GM12801 (cell line): Measurements from ENCODE around the gene CAMTA1.

Source experiments
- TF ChIP-seq, protein P1 (sequence below): IDR thresholded peaks from one replicate; pipeline ENCODE4 v1.5.1; 2011; ENCODE audit warnings: control low read depth; ENCODE audit not compliant: insufficient read length; ENCODE audit errors: extremely low read depth

Gene CAMTA1

DNA sequence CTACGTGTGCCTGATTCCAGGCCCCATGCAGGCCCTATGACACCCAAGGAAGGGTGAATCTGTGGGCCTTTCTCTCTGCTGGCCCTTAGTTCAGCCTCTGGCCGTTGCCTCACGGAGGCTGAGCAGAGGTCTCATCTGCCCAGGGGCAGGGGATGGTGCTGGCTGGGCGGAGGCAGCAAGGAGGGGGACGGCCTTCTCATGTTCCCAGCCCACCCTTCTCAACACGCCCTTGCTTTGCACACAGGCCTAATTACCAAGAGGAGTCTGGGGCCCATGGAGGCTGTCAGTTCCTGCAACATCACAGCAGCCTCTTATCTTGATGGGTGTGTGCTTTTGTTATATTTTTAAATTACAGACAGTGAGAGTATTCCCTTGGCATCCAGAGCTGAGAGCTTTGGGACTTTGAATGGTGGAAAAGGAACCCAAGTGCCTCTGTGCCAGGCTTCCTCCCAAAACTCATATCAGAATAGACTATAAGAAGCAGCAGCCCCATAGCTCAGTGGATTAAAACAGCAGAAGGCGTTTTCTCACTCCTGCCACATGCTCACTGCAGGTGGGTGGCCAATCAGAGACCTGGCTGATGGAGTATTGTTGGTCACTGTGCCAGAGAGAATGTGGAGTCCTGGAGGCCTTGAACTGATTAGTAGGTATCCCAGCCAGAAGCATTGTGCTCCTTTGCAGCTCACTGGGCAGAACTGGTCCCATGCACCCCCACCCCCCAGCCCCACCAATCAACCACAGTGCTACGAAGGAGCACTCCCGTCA is 164.9 kb downstream of the CAMTA1 start:
- TF ChIP-seq, protein P1, sequence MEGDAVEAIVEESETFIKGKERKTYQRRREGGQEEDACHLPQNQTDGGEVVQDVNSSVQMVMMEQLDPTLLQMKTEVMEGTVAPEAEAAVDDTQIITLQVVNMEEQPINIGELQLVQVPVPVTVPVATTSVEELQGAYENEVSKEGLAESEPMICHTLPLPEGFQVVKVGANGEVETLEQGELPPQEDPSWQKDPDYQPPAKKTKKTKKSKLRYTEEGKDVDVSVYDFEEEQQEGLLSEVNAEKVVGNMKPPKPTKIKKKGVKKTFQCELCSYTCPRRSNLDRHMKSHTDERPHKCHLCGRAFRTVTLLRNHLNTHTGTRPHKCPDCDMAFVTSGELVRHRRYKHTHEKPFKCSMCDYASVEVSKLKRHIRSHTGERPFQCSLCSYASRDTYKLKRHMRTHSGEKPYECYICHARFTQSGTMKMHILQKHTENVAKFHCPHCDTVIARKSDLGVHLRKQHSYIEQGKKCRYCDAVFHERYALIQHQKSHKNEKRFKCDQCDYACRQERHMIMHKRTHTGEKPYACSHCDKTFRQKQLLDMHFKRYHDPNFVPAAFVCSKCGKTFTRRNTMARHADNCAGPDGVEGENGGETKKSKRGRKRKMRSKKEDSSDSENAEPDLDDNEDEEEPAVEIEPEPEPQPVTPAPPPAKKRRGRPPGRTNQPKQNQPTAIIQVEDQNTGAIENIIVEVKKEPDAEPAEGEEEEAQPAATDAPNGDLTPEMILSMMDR, result no peak

DNA sequence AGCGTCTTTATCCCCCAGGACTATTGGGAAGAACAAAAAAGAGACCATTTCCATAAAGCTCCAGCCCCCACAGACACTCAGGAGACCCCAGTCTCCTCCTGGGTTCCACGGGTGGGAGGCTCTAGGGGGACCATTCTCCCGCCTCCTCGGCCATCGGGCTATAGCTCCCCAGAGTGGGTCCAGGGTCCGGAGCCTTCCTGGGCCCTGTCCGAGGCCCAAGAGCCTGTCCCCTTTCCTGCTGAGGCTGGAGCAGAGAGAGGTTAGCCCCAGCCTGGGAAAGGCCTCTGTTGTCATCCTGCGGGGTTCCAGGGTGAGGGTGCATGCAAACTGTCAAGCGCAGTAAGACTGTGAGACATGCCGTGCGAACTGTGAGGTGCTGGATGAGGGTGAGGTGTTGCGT is 166.3 kb downstream of the CAMTA1 start:
- TF ChIP-seq, protein P1, result no peak

DNA sequence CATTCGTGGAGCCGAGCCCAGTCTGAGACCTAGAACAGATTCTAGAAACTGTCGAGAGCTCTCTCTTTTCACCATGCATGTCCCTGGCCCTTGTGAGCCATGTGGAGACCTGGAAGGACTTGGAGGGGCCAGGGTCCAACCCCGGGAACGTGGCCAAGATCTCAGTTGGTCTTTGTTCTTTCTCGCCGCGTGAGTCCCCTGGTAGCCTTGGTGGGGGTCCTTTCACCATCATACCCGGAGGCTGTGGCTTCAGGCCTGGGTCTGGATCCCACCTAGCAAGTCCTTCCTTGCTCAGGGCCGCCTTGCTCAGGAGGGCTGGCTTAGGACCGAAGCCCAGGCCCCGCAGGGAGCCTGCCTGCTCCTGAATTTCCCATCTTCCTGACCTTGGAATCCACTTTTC is 168.0 kb downstream of the CAMTA1 start:
- TF ChIP-seq, protein P1, result no peak

DNA sequence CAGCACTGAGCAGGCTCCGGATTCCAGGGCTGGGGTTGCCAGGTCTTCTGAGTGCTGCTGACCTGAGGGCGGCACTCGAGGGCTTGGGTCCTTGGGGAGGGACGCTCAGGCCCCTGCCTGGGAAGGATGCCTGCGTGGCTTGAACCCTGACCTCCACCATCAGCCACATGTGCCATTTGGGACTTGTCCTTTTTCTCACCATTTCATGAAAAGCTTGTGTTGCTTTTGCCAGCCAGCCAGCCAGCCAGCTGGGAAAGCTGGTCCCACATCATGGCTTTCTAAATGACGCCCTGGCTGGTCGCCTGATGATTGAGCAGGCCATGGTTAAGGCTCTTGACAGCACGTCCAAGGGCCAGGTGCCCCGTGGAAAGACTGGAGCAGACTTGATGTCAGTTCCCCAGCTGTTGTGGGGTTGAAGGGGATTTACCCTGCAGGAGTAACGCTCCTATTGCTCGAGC is 168.7 kb downstream of the CAMTA1 start:
- TF ChIP-seq, protein P1, result no peak

DNA sequence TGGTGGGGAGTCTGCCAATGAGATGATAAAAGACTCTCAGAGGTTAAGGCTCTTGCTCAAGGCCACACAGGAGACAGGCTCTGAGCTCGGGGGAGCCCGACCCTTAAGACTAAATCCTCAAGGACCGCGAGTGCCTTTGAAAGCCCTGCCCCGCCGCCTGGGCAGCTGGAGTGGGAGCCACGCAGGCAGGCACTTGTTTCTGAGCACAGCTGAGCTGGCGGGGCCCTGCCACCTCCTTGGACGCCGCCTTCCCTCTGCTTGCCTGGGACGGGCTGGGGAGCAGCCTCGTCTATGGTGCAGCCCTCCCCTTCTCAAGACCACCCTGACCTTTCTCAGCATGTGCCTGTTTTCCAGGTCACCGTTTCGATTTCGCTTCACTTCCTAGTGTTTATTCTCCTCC is 169.3 kb downstream of the CAMTA1 start:
- TF ChIP-seq, protein P1, result no peak

- TF ChIP-seq, protein P1, result no peak
Observed at GRCh38 chr1:6955357-6956094, 170.3 kb downstream of the CAMTA1 start.

DNA sequence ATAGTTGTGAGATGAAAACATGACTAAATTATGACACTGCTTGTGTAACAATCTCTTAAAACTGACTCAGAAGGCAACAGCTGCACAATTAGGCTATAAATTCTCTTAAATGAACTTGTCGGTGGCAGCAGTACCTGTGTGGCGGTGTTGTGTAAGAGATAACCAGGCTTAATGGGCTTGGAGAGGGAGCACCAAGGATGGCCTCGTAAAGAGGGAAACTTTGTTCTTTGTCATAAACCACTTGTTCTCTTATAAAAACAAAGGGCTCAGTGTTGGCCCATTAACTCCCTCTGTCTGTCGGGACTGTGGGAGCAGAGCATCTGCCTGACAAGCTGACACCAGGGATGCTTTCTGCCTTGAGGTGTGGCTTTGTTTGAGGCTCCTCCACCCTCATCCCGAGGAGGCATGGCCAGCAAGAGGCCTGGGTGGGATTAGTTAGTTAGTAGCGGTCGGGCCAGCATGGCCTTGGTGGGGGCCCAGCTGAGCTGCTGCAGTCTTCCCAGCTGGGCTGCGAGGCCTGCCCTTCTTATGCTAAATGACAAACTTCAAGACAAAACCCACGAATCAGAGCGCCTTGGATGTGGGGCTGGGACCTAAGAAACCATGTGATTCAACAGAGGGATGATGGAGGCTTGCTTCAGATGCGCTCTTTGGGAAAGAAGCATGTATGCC is 171.4 kb downstream of the CAMTA1 start:
- TF ChIP-seq, protein P1, result no peak
